OCI-LY3 (cell line): Measurements from ENCODE around the gene RELT.

ENCODE experiments used
- CTCF ChIP-seq: fragments of 200-600, 300-600 bp; sonication (generic); IDR thresholded peaks from 2 replicates; pipeline ENCODE4 v1.5.1; 2014; ENCODE audit warnings: antibody characterized with exemption, low read length, low read depth
- EZH2phosphoT487 ChIP-seq: fragments of 200-600 bp; shearing (Covaris generic); IDR thresholded peaks from 2 replicates; pipeline ENCODE4 v1.6.1; 2018; ENCODE audit warnings: antibody characterized with exemption, mixed run types, low read depth

DNA sequence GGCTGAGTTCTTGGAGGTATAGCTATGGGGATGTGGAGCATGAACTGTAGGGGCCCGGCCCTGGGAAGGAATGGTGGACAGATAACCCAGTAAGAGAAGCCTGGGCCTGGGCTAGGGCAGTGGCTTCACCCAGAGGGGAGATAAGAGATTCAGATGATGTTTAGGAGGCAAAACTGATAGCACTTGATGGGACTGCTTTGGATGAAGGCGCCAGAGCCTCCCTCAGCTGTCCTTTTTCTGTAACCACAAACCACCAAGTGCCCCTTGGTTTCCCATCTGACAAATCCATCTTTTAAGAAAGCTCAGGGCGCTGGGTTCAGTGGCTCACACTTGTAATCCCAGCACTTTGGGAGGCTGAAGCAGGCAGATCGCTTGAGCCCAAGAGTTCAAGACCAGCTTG, 23.4 kb downstream of the RELT start:
- TF ChIP-seq CTCF (no peak), EZH2phosphoT487 (no peak)
